HEK293T (cell line): Measurements from ENCODE around the gene SLC37A2.

Experiments
- ARNT ChIP-seq: fragments of 450-650 bp; IDR thresholded peaks from 2 replicates; pipeline ENCODE4 v1.6.1; 2017; ENCODE audit warnings: mild to moderate bottlenecking
- BHLHE40 ChIP-seq: fragments of 450-650 bp; IDR thresholded peaks from 2 replicates; pipeline ENCODE4 v1.6.1; 2016; ENCODE audit warnings: mild to moderate bottlenecking, moderate library complexity, borderline replicate concordance
- ELF4 ChIP-seq: fragments of 450-650 bp; IDR thresholded peaks from 2 replicates; pipeline ENCODE4 v1.6.1; 2017; ENCODE audit warnings: antibody characterized with exemption
- FOXA1 ChIP-seq: fragments of 450-650 bp; IDR thresholded peaks from 2 replicates; pipeline ENCODE4 v1.6.1; 2016; ENCODE audit warnings: mild to moderate bottlenecking
- FOXM1 ChIP-seq: fragments of 450-650 bp; IDR thresholded peaks from 2 replicates; pipeline ENCODE4 v1.6.1; 2017; ENCODE audit warnings: mild to moderate bottlenecking, borderline replicate concordance
- L3MBTL2 ChIP-seq: fragments of 450-650 bp; conservative IDR thresholded peaks from 2 replicates; pipeline ENCODE4 v1.6.1; 2016; ENCODE audit warnings: mild to moderate bottlenecking
- PKNOX1 ChIP-seq: fragments of 450-650 bp; IDR thresholded peaks from 2 replicates; pipeline ENCODE4 v1.6.1; 2016
- SP1 ChIP-seq: fragments of 450-650 bp; IDR thresholded peaks from 2 replicates; pipeline ENCODE4 v1.6.1; 2017
- SUZ12 ChIP-seq: fragments of 450-650 bp; IDR thresholded peaks from 2 replicates; pipeline ENCODE4 v1.6.1; 2016; ENCODE audit warnings: mild to moderate bottlenecking
- TARDBP ChIP-seq: fragments of 450-650 bp; IDR thresholded peaks from 2 replicates; pipeline ENCODE4 v1.6.1; 2016
- ZNF384 ChIP-seq: fragments of 450-650 bp; IDR thresholded peaks from 2 replicates; pipeline ENCODE4 v1.6.1; 2016

- no peak for TF ChIP-seq SUZ12
- no peak for TF ChIP-seq FOXA1
- no peak for TF ChIP-seq ELF4
- no peak for TF ChIP-seq FOXM1
- TF ChIP-seq BHLHE40 = no peak
- no peak for TF ChIP-seq L3MBTL2
- no peak for TF ChIP-seq PKNOX1
- TF ChIP-seq ZNF384 = no peak
- no peak for TF ChIP-seq TARDBP
- no peak for TF ChIP-seq SP1
- no peak for TF ChIP-seq ARNT
Measured at GRCh38 chr11:125091877-125092664, 29.0 kb downstream of the SLC37A2 start.
